Measurements from ENCODE around the gene CUX1. TPM values are rescaled to one million over a fixed set of nuclear protein-coding genes. Genes with fewer than 3 reads are reported as not detected.

The CUX1 gene
- total RNA-seq, 2 experiments from 2014 or later, result 20.2 to 20.4 TPM

Small RNAs within 50 kb of the gene (microRNA-seq; reads per million reads assigned to microRNA genes)
- gene MIR4285 (ENCODE audit: borderline microRNAs expressed, borderline replicate concordance), result not detected

Other genes with a start within 250 kb of the CUX1 start
- gene MYL10, start 188.3 kb upstream of the CUX1 start, total RNA-seq, result not detected

All from activated CD8-positive, alpha-beta T cell treated with anti-CD3 and anti-CD28 coated beads for 36 hours (primary cell).